Cardiac muscle cell (in vitro differentiated cells and primary cell): ENCODE data around the gene ASPSCR1. TPM values are rescaled to one million over a fixed set of nuclear protein-coding genes. Genes with fewer than 3 reads are reported as not detected.
A peak's percentile ranks its signal among the peaks of the same experiment; 100 is the strongest.

Source experiments
- DNase-seq, 2 donors: peaks; one replicate each; pipeline versions ENCODE4 v3.0.0 to v3.0.0-alpha.2; 2010 to 2017; ENCODE audit warnings: low read depth in 1 of 2, low spot score in 1 of 2
- H3K27ac ChIP-seq: fragments of 200-600 bp; sonication (generic); 2 replicates; pipeline ENCODE4 v1.5.1; 2016
- H3K27me3 ChIP-seq: fragments of 200-600 bp; sonication (generic); 2 replicates; pipeline ENCODE4 v1.6.0; 2016; ENCODE audit warnings: control low read depth
- H3K36me3 ChIP-seq: fragments of 200-600 bp; sonication (generic); 2 replicates; pipeline ENCODE4 v1.5.1; 2016; ENCODE audit warnings: control low read depth
- H3K4me1 ChIP-seq: fragments of 200-600 bp; sonication (generic); 2 replicates; pipeline ENCODE4 v1.8.1; 2017; ENCODE audit warnings: low read depth, mild to moderate bottlenecking, mixed run types
- H3K4me3 ChIP-seq: fragments of 200-600 bp; sonication (generic); 2 replicates; pipeline ENCODE4 v1.5.1; 2016; ENCODE audit warnings: mild to moderate bottlenecking
- H3K9me3 ChIP-seq: fragments of 200-600 bp; sonication (generic); 2 replicates; pipeline ENCODE4 v1.5.1; 2017; ENCODE audit warnings: low read depth, mild to moderate bottlenecking, control low read depth
- polyA plus RNA-seq: library from polyadenylated mRNA; unstranded; fragments of >200 nt; fragmentation: Nextera tagmentation; extraction: Ambion mirVana; gene quantifications from 2 replicates; pipeline ENCODE4 v1.2.1, GENCODE V29; 2016
- total RNA-seq: library from RNA; depleted of rRNA; stranded (reverse); fragments of >200 nt; gene quantifications from 2 replicates; pipeline ENCODE4 v1.2.3, GENCODE V29; 2016
- TF ChIP-seq, protein P1 (sequence below): IDR thresholded peaks from 2 replicates; pipeline ENCODE4 v1.5.1; 2012; ENCODE audit warnings: low read depth, mild to moderate bottlenecking, low read length

ASPSCR1 gene
- total and polyA plus RNA-seq, 2 experiments from 2014 or later, result 48.5 to 74.0 TPM

- TF ChIP-seq, protein P1, sequence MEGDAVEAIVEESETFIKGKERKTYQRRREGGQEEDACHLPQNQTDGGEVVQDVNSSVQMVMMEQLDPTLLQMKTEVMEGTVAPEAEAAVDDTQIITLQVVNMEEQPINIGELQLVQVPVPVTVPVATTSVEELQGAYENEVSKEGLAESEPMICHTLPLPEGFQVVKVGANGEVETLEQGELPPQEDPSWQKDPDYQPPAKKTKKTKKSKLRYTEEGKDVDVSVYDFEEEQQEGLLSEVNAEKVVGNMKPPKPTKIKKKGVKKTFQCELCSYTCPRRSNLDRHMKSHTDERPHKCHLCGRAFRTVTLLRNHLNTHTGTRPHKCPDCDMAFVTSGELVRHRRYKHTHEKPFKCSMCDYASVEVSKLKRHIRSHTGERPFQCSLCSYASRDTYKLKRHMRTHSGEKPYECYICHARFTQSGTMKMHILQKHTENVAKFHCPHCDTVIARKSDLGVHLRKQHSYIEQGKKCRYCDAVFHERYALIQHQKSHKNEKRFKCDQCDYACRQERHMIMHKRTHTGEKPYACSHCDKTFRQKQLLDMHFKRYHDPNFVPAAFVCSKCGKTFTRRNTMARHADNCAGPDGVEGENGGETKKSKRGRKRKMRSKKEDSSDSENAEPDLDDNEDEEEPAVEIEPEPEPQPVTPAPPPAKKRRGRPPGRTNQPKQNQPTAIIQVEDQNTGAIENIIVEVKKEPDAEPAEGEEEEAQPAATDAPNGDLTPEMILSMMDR, result no peak
- no peaks in the 10 kb centered on the region for H3K9me3 ChIP-seq
- H3K4me1 ChIP-seq, result peaks cover 18% of the 10 kb centered on the region
- no peaks in the 10 kb centered on the region for H3K36me3 ChIP-seq
- DNase-seq, result no peak
- H3K27ac ChIP-seq, result peak overlapping the region; percentile 89
- no peak overlapping the region for H3K4me3 ChIP-seq
- no peaks in the 10 kb centered on the region for H3K27me3 ChIP-seq
These were observed 34.3 kb downstream of the ASPSCR1 start for GRCh38 chr17:82011617-82012187.

- Histone ChIP-seq H3K36me3 (no peaks in the 10 kb centered on the region), H3K9me3 (no peaks in the 10 kb centered on the region), H3K27me3 (no peaks in the 10 kb centered on the region), H3K27ac (peak overlapping the region; percentile 89), H3K4me3 (no peak overlapping the region), H3K4me1 (peaks cover 18% of the 10 kb centered on the region)
- DNase-seq, result no peak
- TF ChIP-seq, protein P1, result no peak
These were observed 34.8 kb downstream of the ASPSCR1 start for GRCh38 chr17:82012261-82012639.

GRCh38 chr17:82012640-82013295 lies 35.3 kb downstream of the ASPSCR1 start:
- no peaks in the 10 kb centered on the region for H3K36me3 ChIP-seq
- H3K4me1 ChIP-seq, result peaks cover 18% of the 10 kb centered on the region
- peak in 1 of 2 donors; percentile 47 for DNase-seq
- no peaks in the 10 kb centered on the region for H3K9me3 ChIP-seq
- no peak overlapping the region for H3K4me3 ChIP-seq
- H3K27me3 ChIP-seq, result no peaks in the 10 kb centered on the region
- TF ChIP-seq, protein P1, result no peak
- peak overlapping the region; percentile 89 for H3K27ac ChIP-seq

DNA sequence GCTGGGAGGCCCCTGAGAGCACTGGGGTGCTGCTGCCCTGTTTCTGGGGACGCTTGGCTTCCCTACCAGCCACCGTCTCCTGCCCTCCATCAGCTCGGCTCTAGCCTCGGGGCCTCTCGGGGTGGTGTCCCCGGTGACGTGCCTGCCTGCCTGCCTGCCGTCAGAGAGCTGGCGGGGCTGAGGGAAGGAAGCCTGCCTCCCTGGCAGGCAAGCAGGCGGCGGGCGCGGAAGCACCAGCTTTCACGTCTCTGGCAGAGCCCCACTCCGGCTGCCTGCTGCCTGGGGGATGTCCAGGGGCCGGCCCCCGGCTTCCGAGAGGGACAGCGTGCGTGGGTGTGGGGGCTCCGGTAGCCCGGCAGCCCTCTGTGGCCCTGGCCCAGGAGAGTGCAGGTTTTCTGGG lies 35.9 kb downstream of the ASPSCR1 start:
- no peaks in the 10 kb centered on the region for H3K9me3 ChIP-seq
- H3K4me3 ChIP-seq, result no peak overlapping the region
- no peak for DNase-seq
- no peaks in the 10 kb centered on the region for H3K36me3 ChIP-seq
- H3K4me1 ChIP-seq, result peaks cover 18% of the 10 kb centered on the region
- no peaks in the 10 kb centered on the region for H3K27me3 ChIP-seq
- peak overlapping the region; percentile 89 for H3K27ac ChIP-seq
- TF ChIP-seq, protein P1, result no peak

DNA sequence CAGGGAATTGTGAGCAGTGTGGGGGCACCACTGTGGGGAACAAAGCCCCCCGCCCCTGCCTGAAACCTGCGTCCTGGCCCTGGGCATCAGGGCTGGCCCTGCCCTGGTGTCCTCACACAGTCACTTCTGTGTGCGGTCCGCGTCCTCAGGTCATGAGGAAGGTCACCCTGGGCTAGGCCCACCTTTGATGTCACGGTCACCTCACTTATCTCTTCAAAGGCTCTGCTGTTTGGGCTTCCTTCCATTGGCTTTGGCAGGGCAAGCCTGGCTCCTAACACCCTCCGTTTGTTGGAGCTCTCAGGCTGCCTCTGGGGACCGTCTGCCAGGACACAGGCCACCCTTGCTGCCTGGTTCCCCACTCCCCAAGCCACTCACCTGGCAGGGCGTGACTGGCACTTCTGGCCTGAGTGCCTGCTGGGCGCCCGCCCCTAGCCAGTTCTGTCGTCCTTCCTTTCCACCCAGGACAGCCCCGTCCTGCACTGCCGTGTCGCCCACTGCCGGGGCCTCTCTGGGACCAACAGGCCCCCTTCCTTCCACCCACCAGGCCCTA lies 36.4 kb downstream of the ASPSCR1 start:
- H3K4me1 ChIP-seq, result peaks cover 18% of the 10 kb centered on the region
- TF ChIP-seq, protein P1, result no peak
- peak overlapping the region; percentile 89 for H3K27ac ChIP-seq
- no peak for DNase-seq
- no peaks in the 10 kb centered on the region for H3K27me3 ChIP-seq
- H3K36me3 ChIP-seq, result no peaks in the 10 kb centered on the region
- H3K4me3 ChIP-seq, result no peak overlapping the region
- no peaks in the 10 kb centered on the region for H3K9me3 ChIP-seq
